PC-3 (cell line): Measurements from ENCODE around the gene DCANP1.

ENCODE experiments used
- EZH2 ChIP-seq: fragments of 300-600 bp; sonication (generic); IDR thresholded peaks from one replicate; pipeline ENCODE4 v1.6.1; 2017; ENCODE audit warnings: antibody characterized with exemption, mild to moderate bottlenecking, low read length; ENCODE audit not compliant: unreplicated experiment
- EZH2phosphoT487 ChIP-seq: fragments of 300-600 bp; sonication (generic); IDR thresholded peaks from 2 replicates; pipeline ENCODE4 v1.6.1; 2018; ENCODE audit warnings: mild to moderate bottlenecking, antibody characterized with exemption, low read length, borderline replicate concordance
- TF ChIP-seq, protein P1 (sequence below): fragments of 300-600 bp; sonication (generic); conservative IDR thresholded peaks from 2 replicates; pipeline ENCODE4 v1.5.1; 2017; ENCODE audit warnings: antibody characterized with exemption, low read depth, mild to moderate bottlenecking, low read length

DNA sequence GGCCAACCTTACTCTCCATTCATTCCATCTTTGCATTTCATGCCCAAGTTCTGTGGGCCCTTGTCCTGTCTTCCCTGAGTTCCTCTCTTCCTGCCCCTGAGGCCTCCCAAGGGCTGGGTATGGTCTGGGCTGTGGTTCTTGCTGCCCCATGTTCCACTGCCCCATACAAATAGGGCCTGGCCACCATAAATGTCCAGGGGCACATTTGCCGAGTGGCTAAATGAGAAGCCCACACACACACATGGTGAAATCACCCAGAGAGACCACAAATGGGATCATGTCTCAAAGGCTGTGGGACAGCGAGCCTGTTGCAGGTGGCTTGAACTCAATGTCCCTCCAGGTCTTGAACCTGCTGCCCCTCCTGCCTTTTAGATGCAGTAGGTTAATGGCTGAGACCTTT lies 3.8 kb upstream of the DCANP1 start:
- TF ChIP-seq, protein P1, sequence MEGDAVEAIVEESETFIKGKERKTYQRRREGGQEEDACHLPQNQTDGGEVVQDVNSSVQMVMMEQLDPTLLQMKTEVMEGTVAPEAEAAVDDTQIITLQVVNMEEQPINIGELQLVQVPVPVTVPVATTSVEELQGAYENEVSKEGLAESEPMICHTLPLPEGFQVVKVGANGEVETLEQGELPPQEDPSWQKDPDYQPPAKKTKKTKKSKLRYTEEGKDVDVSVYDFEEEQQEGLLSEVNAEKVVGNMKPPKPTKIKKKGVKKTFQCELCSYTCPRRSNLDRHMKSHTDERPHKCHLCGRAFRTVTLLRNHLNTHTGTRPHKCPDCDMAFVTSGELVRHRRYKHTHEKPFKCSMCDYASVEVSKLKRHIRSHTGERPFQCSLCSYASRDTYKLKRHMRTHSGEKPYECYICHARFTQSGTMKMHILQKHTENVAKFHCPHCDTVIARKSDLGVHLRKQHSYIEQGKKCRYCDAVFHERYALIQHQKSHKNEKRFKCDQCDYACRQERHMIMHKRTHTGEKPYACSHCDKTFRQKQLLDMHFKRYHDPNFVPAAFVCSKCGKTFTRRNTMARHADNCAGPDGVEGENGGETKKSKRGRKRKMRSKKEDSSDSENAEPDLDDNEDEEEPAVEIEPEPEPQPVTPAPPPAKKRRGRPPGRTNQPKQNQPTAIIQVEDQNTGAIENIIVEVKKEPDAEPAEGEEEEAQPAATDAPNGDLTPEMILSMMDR: no peak
- no peak for TF ChIP-seq EZH2
- no peak for TF ChIP-seq EZH2phosphoT487
